ENCODE data around the gene KNCN. TPM values are rescaled to one million over a fixed set of nuclear protein-coding genes. Genes with fewer than 3 reads are reported as not detected.

Gene KNCN
- total RNA-seq, 1 donor from 2014 or later = not detected

- Mint-ChIP-seq H3K4me3 (peak overlapping the region; percentile 33), H3K36me3 (no peaks in the 10 kb centered on the region), H3K27ac (peak overlapping the region; percentile 80), H3K9me3 (no peaks in the 10 kb centered on the region), H3K4me1 (ENCODE audit: unreplicated experiment) (peaks cover 21% of the 10 kb centered on the region), H3K27me3 (peaks cover 66% of the 10 kb centered on the region)
- no peak for TF ChIP-seq CTCF (conservative IDR thresholded peaks at IDR 0.05)
- no peak for DNase-seq (ENCODE audit: extremely low spot score, unreplicated experiment)
Measured at GRCh38 chr1:46517010-46517600, 34.3 kb downstream of the KNCN start.

- no peak for DNase-seq (ENCODE audit: extremely low spot score, unreplicated experiment)
- no peaks in the 10 kb centered on the region for H3K36me3 Mint-ChIP-seq
- TF ChIP-seq CTCF (conservative IDR thresholded peaks at IDR 0.05) = no peak
- H3K27ac Mint-ChIP-seq = peak overlapping the region; percentile 80
- H3K4me1 Mint-ChIP-seq (ENCODE audit: unreplicated experiment) = peaks cover 21% of the 10 kb centered on the region
- peak overlapping the region; percentile 33 for H3K4me3 Mint-ChIP-seq
- H3K9me3 Mint-ChIP-seq = no peaks in the 10 kb centered on the region
- peaks cover 60% of the 10 kb centered on the region for H3K27me3 Mint-ChIP-seq
Measured at GRCh38 chr1:46516200-46516950, 35.1 kb downstream of the KNCN start.

- no peak for TF ChIP-seq CTCF (conservative IDR thresholded peaks at IDR 0.05)
- no peak for DNase-seq (ENCODE audit: extremely low spot score, unreplicated experiment)
- no peaks in the 10 kb centered on the region for H3K36me3 Mint-ChIP-seq
- no peak overlapping the region for H3K4me3 Mint-ChIP-seq
- H3K27ac Mint-ChIP-seq = no peak overlapping the region
- peaks cover 20% of the 10 kb centered on the region for H3K4me1 Mint-ChIP-seq (ENCODE audit: unreplicated experiment)
- H3K27me3 Mint-ChIP-seq = peaks cover 57% of the 10 kb centered on the region
- no peaks in the 10 kb centered on the region for H3K9me3 Mint-ChIP-seq
Measured at GRCh38 chr1:46515576-46515975, 35.9 kb downstream of the KNCN start.

GRCh38 chr1:46513536-46513935, 37.9 kb downstream of the KNCN start:
- Mint-ChIP-seq H3K9me3 (no peaks in the 10 kb centered on the region), H3K4me1 (ENCODE audit: unreplicated experiment) (peaks cover 16% of the 10 kb centered on the region), H3K36me3 (no peaks in the 10 kb centered on the region), H3K27ac (no peak overlapping the region), H3K27me3 (peaks cover 55% of the 10 kb centered on the region), H3K4me3 (no peak overlapping the region)
- DNase-seq (ENCODE audit: extremely low spot score, unreplicated experiment) = no peak
- TF ChIP-seq CTCF (conservative IDR thresholded peaks at IDR 0.05) = no peak

- Mint-ChIP-seq H3K4me1 (ENCODE audit: unreplicated experiment) (peaks cover 9% of the 10 kb centered on the region), H3K27me3 (peaks cover 51% of the 10 kb centered on the region), H3K4me3 (no peak overlapping the region), H3K27ac (no peak overlapping the region), H3K9me3 (no peaks in the 10 kb centered on the region), H3K36me3 (no peaks in the 10 kb centered on the region)
- TF ChIP-seq CTCF (conservative IDR thresholded peaks at IDR 0.05) = no peak
- no peak for DNase-seq (ENCODE audit: extremely low spot score, unreplicated experiment)
Measured at GRCh38 chr1:46512792-46513190, 38.7 kb downstream of the KNCN start.
